NCI-H226 (cell line): Measurements from ENCODE around the gene ULK2.

Source experiments
- DNase-seq: peaks from one replicate; pipeline ENCODE4 v3.0.0-alpha.2; 2015

ULK2 gene

GRCh38 chr17:19744922-19745757 lies 122.6 kb downstream of the ULK2 start:
- peak; percentile 58 for DNase-seq

GRCh38 chr17:19744492-19744891 lies 123.2 kb downstream of the ULK2 start:
- no peak for DNase-seq

DNA sequence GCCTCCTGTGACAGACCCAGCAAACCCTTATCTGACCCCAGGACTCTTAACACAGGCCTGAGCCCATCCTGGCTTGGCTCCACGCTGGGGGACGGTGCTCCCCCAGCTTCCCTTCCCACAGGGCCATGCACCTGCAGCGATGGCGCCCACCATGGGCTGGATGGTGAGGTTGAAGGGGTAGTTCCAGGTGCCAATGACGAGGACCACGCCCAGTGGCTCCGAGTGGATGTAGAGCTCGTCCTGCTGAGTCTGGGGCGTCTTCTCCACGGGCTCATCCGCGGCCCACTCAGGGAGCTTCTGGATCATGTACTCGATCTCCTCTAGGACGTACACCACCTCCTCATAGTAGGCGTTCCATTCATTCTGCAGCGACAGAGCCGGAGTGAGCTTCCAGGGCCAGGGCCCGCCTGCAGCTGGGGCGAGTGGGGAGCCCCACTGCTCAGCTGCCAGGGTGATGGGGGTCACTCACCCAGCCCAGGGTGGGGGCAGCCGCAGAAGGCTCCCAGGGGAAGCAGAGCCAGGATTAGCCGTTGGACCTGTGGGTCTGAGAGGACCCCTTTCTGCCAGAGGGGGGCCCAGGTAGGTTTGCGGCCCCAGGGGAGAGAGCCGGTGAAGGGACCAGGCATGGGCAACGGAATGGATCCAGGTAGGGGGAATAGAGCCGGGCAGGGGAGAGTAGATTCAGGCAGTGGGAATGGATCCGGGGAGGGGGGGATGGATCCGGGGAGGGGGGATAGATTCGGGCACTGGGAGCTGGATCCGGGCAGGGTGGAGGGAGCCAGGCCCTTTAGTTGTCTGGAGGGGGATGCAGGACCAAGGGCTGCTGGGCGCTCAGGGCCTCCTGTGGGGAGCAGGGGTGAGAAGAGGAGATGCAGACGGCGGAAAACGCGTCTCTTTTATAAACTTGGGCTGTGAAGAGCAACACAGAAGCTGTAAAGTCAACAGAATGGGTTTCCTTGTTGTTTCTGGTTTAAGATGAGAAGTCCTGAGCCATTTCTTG lies 124.3 kb downstream of the ULK2 start:
- no peak for DNase-seq

- no peak for DNase-seq
These were observed 125.2 kb downstream of the ULK2 start for GRCh38 chr17:19742495-19742894.

DNA sequence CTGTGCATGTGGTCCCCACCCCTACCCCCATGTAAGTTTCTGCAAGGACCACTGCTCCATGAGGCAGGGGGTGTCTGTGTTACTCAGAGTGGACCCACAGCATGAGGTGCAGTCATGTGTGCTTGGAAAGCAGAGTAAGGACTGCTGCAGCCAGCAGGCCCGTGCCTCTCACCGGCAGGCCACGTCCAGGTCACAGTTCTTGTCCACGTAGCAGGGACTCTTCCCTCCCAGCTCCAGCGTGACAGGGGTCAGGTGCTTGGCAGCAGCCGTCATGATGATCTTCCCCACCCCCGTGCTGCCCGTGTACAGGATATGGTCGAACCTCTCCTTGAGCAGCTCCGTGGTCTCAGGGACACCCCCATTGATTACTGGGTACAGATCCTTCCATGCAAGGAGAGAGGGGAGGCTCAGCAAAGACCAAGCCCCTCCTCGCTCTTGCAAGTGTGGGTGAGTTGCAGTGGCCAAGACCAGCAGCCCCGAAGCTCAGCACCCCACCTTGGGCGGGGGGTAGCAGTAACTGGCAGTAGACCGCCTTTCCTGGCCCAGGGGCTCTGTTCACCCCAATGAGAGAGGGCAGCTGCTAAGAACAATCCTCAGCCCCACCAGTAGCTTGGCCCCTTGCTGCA lies 125.8 kb downstream of the ULK2 start:
- DNase-seq, result no peak

- DNase-seq, result no peak
These were observed 126.8 kb downstream of the ULK2 start for GRCh38 chr17:19740933-19741332.

GRCh38 chr17:19739241-19740201 lies 128.2 kb downstream of the ULK2 start:
- DNase-seq, result no peak

- DNase-seq, result no peak
These were observed 129.0 kb downstream of the ULK2 start for GRCh38 chr17:19738757-19739156.

DNA sequence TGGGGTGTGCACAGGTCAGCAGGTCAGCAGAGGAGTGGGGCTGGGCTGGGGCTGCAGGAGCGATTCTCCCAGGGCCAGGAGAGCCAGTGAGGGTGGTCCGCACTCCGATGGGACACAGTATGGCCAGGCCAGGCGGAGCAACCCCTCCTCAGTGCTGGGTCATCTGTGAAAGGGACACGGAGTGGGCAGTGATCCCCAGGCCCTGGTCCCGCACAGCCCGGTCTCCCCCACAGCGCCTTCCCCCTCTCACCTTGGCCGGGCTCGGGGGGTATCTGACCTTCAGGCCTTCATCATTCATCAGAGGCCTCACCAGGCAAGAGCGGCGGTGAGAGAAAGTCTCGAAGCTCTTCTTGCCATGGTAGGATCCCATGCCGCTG lies 129.7 kb downstream of the ULK2 start:
- DNase-seq, result no peak

- DNase-seq, result no peak
These were observed 130.2 kb downstream of the ULK2 start for GRCh38 chr17:19737305-19738072.

GRCh38 chr17:19736071-19736470 lies 131.7 kb downstream of the ULK2 start:
- DNase-seq, result no peak

GRCh38 chr17:19733953-19734526 lies 133.7 kb downstream of the ULK2 start:
- no peak for DNase-seq

GRCh38 chr17:19731626-19732025 lies 136.1 kb downstream of the ULK2 start:
- DNase-seq, result no peak

DNA sequence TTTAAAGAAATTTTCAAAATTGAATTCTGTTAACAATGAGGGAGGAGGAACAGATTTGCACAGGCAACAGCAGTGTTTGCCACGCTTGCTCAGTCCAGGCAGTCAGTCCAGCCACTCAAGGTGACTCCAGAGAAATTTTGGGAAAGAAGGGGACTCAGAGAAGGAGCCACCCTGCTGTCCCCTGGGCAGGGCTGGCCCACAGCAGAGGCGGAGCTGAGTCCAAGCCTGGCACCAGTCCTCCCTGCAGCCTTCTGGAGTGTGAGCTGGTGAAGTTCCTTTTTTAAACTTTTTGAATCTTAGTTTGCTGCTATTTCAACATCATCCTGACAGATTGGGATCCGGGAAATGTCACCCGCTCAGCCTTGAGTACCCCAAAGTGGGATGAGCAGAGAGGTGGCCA lies 136.9 kb downstream of the ULK2 start:
- DNase-seq, result no peak

DNA sequence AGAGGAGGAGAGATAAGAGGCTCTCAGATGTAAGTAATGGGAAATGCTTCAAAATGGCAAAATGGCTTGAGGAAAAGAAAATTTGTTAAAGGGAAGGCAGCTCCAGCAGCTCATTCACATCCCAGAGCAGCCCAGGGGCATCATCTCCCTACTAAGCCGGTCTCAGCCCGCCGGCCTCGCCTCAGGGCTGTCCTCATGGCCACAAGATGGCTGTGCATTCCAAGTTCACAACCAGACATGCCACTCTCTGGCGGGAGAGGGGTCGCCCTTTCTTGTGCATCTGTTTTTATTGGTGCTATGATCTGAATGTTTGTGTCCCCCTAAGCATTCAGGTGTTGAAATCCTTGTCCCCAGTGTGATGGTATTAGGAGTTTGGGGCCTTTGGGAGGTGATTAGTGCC lies 137.8 kb downstream of the ULK2 start:
- DNase-seq, result no peak

GRCh38 chr17:19728084-19728495 lies 139.6 kb downstream of the ULK2 start:
- DNase-seq, result peak; percentile 53

GRCh38 chr17:19727501-19728078 lies 140.1 kb downstream of the ULK2 start:
- peak; percentile 71 for DNase-seq

GRCh38 chr17:19726631-19727376 lies 140.9 kb downstream of the ULK2 start:
- DNase-seq, result no peak

DNA sequence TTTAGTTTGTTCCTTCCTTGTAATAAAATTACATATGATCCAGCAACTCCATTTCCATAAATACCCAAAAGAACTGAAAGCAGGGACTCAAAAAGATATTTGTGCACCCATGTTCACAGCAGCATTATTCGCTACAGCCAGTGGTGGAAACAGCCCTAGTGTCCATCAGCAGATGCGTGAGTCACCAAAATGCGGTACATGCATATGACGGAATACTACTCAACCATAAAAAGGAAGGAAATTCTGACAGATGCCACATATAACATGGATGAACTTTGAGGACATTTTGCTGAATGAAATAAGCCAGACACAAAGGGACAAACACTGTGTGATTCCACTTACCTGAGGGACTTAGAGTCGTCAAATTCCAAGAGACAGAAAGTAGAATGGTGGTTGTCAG lies 142.2 kb downstream of the ULK2 start:
- DNase-seq, result no peak
